ENCODE results near the gene PLCB1.
"Not testable (repeated sequence)": the region's sequence is repeated elsewhere in the genome, so short reads cannot be mapped to it uniquely, and the experiment has no call there.

PLCB1 gene

DNA sequence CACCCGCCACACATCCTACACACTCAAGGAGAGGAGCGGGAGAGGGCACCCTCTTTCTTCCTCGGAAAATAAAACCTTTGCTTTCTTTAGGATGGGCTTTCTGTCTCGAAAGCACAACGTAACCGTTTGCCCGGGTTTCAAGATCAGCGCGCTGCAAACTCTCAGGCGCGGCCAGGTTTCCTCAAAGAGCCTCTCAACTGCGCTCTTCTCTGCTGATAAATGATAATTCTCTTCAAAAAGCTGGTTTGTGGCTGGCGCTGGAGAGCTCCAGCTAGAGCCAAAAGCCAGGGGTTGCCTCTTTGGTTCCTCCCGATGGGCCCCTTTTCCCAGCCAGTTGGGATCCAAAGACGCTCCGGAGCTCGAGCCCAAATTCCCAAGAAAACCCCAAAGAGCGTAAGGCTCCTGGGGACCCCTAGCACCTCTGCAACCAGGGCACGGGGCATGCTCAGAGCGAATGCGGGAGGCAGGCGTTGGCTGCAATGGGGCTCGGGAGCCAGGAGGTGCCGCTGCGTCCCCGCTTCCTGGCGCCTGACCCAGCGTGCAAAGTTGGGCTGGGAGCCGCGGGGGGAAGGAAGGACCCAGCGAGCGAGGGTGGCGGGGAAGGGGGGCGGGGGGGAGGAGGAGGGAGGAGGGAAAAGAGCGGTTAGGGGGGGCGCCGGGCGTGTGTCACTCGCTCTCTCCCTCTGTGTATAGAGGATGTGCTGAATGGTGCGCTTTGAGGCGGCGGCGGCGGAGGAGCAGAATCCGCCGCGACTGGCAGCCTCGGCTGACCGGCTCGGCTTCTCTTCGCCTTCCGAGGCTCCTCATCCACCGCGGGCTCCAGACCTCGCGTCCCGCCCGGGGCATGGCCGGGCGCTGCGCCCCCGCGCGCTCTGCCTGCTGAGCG is at the start of gene PLCB1:
TSS of gene PLCB1 (plus strand) at position 669 of the 886 bp plus-strand sequence. CDS start 386 bp downstream, outside the sequence.
- DNase-seq, result peak; percentile 65

DNA sequence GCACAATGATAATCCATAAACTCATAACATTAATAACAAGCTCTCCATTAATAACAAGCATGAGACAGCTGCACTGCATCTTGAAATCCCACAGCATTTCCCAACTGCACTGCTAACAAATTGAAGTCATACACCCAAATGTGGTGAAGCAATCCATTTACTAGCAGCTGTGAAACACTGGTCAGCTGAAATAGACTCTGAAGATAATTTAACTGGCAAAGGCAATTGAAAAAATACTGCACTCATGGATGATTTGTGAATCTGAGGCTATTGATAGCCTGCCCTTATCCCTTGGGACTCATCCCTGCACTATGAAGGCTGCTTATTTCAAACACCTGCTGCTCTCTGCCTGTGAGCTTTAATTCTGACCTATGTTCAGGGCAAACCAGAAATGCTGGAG is 49.1 kb upstream of the PLCB1 start:
- DNase-seq, result no peak

- no peak for DNase-seq
Measured at GRCh38 chr20:8089668-8090067, 42.4 kb upstream of the PLCB1 start.

GRCh38 chr20:8094415-8094818 is 37.6 kb upstream of the PLCB1 start:
- DNase-seq, result no peak

GRCh38 chr20:8094850-8095249 is 37.2 kb upstream of the PLCB1 start:
- no peak for DNase-seq

DNA sequence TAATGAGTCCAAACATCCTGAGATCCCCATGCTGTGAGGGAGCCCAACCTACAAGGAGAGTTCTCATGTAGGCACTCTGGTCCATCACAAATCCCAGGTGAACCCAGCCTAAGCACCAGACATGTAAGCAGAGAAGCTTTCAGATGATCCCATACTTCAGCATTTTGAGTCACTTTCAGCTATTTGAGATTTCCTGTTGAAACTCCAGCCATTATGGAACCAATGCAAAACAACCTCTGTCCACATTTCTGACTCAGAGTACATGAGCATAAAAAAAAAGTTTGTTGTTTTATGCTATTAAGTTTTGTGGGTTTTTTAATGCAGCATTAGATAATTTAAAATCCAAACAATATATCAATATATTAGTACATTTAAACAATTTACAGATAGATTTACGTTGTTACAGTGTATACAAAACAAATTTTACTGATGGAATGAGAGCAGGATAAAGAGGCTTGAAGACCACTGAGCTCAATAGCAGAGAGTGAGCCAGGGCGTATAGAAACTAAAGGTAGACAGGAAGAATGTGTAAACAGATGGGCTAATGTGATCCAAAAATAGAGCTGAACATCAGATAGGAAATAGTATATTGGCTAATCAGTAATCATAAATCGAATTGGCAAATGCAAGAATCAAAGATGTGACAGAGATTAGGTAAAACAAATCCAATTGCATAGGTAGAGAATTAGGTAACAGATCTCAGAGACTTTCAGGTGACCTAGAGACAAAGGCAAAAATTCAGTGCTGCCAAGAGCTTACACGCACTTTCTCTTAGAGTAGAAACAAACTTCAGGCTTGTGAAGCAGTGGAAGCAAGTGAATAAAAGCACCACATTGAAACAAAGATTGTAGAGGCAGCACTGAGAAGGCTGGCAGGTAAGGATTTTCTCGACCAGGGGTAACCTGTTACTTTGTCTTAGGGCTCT is 36.2 kb upstream of the PLCB1 start:
- no peak for DNase-seq

- no peak for DNase-seq
Measured at GRCh38 chr20:8097307-8097706, 34.8 kb upstream of the PLCB1 start.

DNA sequence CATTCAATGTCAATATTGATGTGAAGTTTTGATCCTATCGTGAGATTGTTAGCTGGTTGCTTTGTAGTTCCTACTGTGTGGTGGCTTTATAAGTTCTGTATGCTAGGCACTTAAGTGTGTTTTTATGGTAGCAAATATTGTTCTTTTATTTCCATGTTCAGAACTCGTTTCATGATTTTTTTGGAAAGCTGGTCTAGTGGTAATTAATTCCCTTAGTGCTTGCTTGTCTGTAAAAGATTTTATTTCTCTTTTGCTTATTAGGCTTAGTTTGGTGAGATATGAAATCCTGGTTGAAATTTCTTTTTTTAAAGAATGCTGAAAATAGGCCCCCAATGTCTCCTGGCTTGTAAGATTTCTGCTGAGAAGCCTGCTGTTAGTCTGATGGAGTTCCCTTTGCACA is 27.8 kb upstream of the PLCB1 start:
- no peak for DNase-seq

GRCh38 chr20:8114612-8115011 is 17.5 kb upstream of the PLCB1 start:
- not testable (repeated sequence) for DNase-seq

DNA sequence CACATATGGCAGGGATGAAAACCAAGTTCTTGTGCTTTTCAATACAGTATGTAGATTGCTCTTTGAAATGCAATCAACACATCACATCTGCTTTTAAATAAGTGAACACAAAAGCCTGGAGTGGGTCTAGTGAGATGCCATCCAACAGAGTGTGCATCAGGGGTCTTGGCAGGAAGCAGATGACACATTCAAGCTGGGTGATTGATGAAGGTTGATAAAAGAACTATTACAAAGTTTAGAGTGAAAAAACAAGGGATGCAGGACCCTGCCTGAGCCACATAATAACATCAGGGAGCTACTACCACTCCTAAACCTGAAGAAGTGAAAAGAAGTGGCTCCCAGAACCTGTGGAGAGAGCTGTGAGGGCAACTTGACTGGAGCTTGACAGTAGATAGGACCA is 16.6 kb upstream of the PLCB1 start:
- no peak for DNase-seq

- no peak for DNase-seq
Measured at GRCh38 chr20:8116067-8116811, 15.8 kb upstream of the PLCB1 start.

GRCh38 chr20:8117636-8118035 is 14.4 kb upstream of the PLCB1 start:
- DNase-seq, result no peak

DNA sequence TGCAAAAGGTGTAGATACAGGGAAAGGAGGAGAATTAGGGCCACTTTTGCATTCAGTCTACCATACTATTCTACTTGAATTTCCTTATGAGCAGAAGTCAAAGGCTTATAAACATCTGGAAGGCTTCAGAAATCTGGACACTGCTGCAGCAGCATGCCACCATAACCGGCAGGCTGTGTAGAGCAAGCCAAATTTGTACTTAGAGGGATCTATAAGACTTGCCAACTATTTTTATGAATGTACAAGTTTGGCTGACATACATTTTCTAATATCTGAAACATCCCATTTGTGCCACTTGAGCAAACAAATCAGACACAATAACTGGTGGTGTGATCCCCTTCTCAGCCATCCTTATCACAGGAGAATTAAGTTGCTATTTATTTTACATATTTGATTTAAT is 14.0 kb upstream of the PLCB1 start:
- DNase-seq, result no peak

GRCh38 chr20:8118760-8119159 is 13.3 kb upstream of the PLCB1 start:
- no peak for DNase-seq

- no peak for DNase-seq
Measured at GRCh38 chr20:8121666-8122065, 10.4 kb upstream of the PLCB1 start.

GRCh38 chr20:8124639-8125038 is 7.4 kb upstream of the PLCB1 start:
- no peak for DNase-seq

- DNase-seq, result no peak
Measured at GRCh38 chr20:8126181-8126580, 5.9 kb upstream of the PLCB1 start.

DNA sequence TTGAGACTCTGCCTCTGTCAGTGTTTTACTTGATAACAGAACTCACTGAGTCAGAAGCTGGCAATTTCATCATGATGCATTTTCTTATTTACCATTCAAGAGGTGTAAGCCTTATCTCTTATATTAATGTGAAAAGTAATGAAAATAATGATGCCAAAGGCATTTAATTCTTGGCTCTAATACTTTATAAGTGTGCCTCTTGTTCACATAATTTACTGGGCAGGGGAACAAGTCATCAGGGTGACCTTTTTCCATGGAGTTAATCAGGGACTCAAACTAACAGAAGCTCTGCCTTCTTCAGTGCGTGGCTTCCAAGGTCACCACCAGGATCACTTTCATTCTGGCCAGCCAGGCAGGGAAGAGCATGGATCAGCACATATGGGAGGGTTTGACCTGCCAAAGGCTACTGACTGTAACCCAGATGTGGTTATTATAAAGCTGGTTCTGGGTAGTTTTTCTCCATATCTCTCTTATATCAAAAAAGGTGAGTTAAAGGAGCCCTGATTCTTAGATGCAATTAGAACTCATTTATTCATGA is 5.2 kb upstream of the PLCB1 start:
- DNase-seq, result no peak

GRCh38 chr20:8127553-8128255 is 4.4 kb upstream of the PLCB1 start:
- no peak for DNase-seq

DNA sequence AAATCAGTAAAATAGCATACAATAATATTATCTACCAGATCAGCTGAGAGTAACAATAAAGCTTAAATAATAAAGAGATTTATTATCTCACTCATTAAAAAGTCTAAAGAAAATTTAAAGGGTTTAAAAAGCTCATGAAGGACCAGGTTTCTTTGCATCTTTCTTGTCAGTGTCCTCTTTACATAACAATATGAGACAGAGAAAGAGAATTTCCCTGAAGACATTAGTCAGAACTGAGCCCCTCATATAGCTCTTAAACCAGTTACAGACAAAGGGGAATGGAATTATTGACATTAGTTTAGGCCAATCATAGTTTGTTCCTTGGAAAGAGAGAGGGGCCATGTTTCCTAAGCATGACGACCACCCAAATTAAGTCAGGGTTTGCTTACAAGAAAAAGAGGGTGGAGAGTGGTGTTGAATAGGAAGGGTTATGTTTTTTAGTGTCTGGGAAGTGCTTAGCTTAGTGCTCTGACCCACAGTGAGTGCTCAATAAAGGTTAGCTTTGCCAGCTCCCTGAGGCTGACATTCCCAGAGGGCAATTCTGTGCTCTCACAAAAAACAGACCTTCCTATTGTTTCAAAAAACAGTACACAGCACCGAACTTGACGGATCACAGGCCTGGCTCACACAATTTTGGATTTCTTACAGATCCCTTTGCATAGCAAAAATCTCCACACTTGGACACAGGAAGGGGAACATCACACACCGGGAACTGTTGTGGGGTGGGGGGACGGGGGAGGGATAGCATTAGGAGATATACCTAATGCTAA is 3.6 kb upstream of the PLCB1 start:
- no peak for DNase-seq

Data from NCI-H1048 (cell line).